HTR-8/SVneo (cell line): Measurements from ENCODE around the gene RAB37.

Experiments
- DNase-seq: peaks from one replicate; pipeline ENCODE4 v3.0.0; 2011; ENCODE audit warnings: low spot score, mixed read lengths; ENCODE audit not compliant: insufficient read length
- FAIRE-seq: peaks from 2 replicates; lab custom pipeline; 2011; peaks lifted over from hg19 to GRCh38; lab: Jason Lieb, UNC

RAB37 gene

GRCh38 chr17:74796211-74796610 lies 59.2 kb downstream of the RAB37 start:
- FAIRE-seq: no peak
- DNase-seq: no peak

DNA sequence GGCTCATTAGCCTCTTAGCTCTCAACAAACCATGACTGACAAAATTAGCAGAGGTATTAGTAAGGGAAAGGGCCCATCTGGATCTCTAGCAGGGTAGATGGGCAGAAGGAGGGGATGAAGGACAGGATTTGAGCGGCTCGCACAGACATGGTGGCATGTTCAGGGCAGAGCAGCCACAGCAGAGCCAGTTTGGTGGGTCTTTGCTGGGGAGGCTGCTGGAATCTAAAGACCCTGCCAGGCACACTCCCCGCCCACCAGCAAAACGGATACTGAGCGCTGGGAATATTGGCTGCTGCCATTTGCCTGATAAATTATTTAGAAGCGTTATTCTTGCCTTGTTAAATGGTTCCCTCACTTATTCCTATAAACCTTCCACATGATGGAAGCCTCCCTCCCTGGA lies 59.8 kb downstream of the RAB37 start:
- FAIRE-seq (no peak), DNase-seq (no peak)
